B cell (primary cell): ENCODE data around the gene MRPS23.

Source experiments
- EZH2 ChIP-seq: IDR thresholded peaks from 2 replicates; pipeline ENCODE4 v1.6.1; 2012; ENCODE audit warnings: borderline replicate concordance, low read depth, mild to moderate bottlenecking, moderate library complexity, low read length; ENCODE audit not compliant: insufficient read depth, poor library complexity, severe bottlenecking
- TF ChIP-seq, protein P1 (sequence below): fragments of 200-600 bp; IDR thresholded peaks from one replicate; pipeline ENCODE4 v1.8.0; 2022; ENCODE audit warnings: antibody characterized with exemption, mild to moderate bottlenecking

GRCh38 chr17:57810721-57811637 is 38.9 kb downstream of the MRPS23 start:
- TF ChIP-seq, protein P1, sequence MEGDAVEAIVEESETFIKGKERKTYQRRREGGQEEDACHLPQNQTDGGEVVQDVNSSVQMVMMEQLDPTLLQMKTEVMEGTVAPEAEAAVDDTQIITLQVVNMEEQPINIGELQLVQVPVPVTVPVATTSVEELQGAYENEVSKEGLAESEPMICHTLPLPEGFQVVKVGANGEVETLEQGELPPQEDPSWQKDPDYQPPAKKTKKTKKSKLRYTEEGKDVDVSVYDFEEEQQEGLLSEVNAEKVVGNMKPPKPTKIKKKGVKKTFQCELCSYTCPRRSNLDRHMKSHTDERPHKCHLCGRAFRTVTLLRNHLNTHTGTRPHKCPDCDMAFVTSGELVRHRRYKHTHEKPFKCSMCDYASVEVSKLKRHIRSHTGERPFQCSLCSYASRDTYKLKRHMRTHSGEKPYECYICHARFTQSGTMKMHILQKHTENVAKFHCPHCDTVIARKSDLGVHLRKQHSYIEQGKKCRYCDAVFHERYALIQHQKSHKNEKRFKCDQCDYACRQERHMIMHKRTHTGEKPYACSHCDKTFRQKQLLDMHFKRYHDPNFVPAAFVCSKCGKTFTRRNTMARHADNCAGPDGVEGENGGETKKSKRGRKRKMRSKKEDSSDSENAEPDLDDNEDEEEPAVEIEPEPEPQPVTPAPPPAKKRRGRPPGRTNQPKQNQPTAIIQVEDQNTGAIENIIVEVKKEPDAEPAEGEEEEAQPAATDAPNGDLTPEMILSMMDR: no peak
- no peak for TF ChIP-seq EZH2
